Skin of body (tissue), 2 donors: ENCODE data around the gene INPP4A. TPM values are rescaled to one million over a fixed set of nuclear protein-coding genes. Genes with fewer than 3 reads are reported as not detected.

Experiments
- DNase-seq: peaks from one replicate; lab custom pipeline; 2025; lab: John Stamatoyannopoulos, UW
- total RNA-seq: library from RNA; depleted of rRNA; stranded (reverse); fragments of >200 nt; gene quantifications from one replicate; pipeline ENCODE4 v1.2.3, GENCODE V29; 2014

Gene INPP4A
- total RNA-seq, 1 donor from 2014 or later = 22.3 TPM

DNA sequence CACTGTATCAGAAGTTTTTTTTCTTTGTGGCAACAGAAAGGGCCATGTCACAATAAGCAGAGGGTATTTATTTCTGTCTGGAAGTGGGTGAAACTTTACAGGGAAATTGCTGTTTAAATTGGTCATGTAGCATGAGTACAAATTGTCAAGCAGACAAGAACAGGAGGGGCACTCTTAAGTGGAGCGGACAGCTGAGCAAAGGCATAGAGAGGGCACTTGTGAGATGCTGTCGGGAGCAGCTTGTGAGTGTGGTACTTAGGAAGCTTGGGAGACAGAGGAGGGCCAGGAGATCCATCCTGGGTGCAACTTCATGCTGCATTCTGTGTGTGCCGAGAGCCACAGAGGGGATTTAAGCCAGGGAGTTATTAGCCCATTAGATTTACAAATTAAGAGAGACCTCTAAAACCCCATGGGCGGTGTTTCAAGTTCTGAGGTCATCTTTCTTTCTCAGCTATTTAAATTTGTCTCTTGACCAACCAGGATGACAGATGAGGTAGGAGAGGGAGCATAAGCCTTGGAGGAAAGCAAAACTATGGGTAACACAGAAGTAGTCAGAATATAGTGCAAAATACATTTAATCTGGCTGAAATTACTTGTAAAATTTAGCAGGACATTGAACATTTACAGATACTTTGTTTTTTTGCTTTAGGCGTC, 30.4 kb downstream of the INPP4A start:
- no peak for DNase-seq

DNA sequence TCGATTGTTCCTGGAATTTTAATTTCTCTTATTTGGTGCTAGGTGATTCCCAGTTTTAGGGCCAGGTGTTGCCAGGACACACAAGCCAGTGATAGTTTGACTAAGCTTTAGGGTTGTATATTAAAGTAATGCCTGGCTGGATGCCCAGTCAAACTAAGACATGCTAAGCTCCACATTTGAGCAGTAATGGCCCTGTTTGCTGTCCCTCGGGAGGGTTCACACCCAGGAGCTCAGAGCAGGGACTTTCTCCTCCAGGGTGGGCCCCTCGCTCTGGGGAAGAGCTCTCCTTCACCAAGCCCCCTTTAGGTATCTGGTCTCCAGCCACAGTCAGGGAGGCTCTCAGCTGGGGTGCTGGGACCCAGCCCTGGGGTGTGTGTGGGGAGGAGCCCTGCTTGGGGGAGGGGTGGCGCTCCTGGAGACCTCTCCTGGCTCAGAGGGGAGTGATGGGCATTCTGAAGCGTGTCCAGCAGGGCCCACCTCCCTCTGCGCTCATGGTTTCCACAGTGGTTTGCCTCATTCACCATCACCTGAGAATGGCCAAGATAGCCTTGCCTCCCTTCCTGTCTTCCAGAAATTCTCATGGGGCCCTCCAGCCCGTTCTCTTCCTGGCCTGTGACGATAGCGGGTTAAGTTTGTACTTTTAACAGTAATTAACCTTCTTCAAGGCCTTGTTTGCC, 31.7 kb downstream of the INPP4A start:
- no peak for DNase-seq

DNA sequence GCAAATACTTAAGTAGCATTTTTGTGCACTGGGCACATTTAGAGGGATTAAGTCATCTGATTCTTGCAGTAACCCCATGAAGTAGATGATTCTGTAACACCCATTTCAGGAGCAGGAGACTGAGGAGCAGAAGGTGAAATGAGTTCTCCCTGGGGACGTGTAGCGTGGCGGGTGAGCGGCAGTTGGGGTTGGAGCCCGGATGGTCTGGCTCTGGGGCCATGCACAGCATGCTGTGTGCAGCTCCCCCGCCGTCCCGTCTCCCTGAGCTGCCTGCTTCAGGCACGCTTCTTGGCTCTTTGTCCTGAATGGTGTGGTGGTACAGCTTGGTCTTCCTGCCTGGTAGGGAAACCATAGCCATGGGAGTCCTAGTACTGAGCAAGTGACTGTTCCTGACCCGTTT, 32.4 kb downstream of the INPP4A start:
- no peak for DNase-seq

DNA sequence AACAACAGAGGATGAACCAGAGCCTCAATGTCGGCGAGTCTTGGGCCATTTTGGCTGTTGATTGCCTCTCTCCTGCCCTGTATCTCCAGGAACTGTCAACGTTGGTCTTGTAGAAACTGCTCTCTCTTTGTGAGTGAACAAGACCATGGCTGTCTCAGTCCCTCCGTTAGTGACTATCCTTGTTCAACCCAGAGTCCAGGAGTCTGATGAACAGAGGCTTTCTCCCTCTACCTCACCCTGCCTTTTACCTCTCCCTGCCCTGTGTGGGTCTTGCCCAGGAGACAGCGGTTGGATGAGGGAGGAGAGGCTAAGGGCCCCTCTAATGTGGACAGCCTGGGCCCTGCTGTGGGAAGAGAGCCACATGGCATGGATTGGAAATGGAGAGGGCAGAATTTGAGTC, 32.8 kb downstream of the INPP4A start:
- no peak for DNase-seq

DNA sequence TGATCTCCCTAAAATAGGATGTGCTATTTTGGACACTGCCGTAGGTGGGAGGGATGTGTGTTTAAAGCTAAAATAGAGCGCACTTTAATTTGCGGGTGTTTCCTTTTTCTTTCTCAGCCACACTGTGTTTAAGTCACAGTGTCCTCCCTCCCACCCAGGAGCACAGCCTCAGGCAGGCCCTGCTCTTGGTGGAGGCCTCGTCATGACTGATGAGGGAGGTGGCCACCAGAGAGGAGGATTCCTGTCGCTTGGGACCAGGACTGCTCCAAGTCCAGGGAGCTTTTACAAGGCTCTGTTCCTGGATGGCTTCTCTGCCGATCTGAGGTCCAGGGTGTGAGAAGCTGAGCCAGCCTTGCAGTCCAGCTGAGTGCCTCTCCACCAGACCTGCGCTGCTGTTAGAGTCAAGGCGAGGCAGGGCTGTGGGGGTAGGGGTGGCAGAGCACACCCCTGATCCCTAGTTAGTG, 33.5 kb downstream of the INPP4A start:
- DNase-seq = no peak

DNA sequence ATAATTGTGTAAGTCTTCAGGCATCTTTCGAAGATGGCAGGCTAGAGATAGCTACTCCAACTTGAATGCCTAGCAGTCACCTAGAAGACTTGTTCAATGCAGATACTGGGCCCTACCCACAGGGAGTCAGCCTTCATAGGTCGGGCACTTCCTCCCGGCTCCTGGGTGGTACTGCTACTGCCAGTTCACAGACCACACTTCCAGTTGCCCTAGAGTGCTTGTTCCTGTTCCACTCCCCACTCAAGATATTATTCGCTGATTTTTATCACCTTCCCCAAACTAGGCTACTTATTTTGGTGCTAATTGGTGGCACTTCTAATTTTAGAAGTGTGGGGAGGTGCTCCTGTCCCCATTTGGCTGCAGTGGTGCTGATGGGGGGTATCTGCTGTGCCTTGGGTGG, 34.2 kb downstream of the INPP4A start:
- DNase-seq = no peak

DNA sequence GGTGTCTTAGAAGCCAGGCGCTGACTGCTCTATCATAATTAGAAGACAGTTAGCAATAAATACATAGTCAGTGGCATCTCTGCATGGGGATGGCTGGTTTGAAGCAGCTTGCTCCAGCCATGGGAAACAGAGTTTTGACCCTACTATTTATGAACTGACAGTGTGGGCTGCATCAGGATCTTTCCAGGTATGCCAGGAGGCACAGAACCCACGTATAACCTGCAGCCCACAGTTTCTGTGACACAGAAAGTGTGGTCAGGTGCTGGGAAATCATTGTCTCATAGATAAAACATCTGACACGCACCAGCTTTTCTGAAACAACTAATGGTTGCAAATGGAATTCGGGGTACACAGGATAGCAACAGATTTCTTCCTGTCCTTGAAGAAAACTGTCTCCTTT, 34.7 kb downstream of the INPP4A start:
- no peak for DNase-seq

DNA sequence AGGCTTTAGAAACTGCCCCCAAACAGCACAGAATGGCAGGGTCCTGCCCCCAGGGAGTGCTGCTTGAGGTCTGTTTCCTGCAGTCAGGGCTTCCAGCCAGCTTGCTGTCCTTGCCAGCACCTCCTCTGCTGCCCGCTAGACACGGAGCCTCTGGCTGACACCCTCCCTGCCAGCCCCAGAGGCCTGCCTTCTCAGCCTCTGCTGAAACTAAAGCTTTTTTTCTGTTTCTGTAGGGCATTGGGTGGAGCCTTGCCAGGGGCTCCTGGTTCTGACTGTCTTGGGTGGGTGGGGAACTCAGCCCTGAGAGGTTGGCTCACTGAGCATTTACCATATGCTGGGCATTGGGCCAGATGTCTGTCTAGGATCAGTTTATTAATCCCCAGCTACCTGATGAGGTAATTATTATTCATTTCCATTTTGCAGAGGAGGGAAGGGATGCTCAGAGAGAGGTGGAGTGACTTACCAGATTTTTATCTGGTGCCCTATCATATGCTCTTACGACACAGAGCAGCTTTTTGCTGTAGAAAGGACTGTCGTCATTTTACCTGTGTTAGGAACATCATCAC, 35.4 kb downstream of the INPP4A start:
- DNase-seq = peak; percentile 19

DNA sequence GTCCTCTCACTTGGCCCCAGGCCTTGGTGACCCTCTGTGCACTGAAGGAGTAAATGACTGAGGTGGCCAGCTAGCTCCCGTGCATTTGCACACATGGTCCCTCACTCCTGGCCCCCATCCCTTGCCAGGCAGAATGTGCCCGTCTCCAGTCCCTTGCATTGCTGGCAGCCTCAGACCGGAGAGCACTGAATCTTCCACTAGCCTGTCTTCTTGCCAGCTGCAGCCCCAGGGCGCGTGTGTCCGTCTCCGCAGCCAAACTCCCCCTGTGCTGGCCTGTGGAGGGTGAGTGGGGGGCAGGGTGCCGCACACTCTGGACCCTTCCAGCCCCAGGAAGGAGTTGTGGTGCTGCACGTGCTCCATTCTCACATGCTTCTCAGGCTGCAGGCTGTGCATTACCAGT, 35.9 kb downstream of the INPP4A start:
- no peak for DNase-seq

DNA sequence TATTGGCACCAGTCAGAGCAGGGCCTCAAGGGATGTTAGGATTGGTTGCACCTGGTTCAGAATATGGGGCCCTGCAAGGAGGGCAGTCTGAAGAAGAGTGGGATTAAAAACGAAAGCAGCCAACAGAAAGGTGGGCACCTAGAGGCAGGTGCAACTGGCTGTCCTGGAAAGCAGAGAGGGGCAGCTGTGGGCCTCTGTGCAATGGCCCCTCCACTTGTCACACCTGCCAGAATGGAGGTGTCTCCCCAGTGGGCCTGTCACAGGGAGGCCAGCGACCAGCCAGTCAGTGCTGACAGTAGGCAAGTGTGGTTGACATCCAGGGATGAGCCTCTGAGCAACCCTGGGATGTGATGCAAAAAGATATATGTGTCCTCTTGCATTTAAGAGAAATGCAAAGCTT, 37.7 kb downstream of the INPP4A start:
- DNase-seq = no peak

DNA sequence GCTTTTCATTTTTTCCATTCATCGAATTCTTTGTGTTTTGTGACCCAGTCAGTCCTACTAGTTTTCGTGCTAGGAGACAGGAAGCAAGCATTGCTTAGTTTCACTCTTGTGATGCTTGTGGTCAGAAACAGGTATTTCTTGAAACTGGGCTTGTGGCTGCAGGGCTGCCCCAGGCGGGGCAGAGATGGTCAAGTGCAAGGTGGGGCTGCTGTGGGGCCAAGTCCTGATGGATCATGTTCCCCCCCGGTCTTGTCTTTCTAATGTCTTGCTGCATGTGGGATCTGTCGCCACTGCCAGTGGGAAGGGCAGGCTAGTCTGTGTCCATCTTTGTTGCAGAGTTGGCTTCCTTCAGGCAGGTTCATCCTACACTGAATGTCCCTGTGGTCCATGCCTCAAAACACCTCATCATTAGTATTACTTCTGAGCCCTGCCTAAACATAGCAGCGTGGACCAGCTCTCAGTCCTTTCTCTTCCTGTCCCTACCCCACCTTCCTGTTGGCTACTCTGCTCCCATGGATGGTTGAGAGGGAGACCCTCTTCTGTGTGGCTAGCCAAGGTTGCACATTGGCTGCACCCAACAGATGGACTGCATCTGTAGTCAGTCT, 38.7 kb downstream of the INPP4A start:
- no peak for DNase-seq

DNA sequence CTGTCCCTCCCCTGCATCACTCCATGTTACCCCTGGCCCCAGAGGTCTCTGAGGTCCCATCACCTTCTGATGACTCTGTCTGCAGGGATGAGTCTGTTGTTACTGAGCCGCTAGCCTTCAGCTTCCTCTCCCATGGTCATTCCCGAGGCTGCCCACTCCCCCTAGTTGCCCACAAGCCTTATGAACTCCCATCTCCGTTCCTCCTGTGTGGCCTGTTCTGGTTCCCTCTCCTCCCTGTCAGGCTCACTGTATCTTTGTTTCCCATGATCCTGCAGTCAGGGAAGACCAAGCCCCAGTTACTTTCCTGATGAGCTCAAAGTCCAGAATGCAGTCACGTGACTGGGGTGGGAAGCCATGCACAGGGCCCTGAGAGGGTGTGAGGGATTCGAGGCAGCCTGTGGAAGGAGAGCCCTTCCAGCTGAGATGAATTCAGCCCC, 39.5 kb downstream of the INPP4A start:
- DNase-seq = no peak

DNA sequence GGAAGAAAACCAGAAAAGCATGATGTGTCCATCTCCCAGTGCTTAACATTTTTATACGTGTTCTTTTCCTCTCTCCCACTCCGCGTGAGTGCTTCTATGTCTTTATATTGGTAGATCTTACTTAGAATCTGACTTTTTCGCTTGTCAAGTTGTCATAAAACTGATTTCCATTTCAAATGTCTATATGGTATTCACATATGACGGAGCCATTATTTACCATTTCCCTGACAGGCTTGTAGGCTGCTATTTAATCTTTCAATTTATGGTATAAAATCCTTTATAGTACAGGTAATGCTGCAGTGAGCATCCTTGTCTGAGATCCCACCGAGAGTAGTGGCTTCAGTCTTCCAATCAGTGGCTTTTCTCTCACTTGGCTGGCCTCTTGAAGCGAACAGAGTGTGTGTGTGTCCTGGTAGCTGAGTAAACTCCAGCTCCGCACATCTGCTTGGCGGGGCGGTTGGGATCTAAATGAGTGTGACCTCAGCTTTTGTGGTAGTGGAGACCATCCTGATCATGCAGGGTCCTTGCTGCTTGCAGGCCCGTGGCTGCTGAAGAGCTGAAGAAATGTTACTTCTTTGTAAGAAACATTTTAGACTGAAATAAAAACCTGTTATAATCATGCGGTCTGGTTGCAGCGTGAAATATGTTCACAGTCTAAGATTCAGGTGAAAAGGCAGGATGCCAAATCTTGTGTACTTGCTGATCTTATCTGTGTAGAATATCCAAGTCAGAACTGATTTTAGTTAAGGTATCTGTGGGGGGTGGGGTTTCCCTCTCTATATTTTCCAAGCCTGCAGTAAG, 40.2 kb downstream of the INPP4A start:
- no peak for DNase-seq

DNA sequence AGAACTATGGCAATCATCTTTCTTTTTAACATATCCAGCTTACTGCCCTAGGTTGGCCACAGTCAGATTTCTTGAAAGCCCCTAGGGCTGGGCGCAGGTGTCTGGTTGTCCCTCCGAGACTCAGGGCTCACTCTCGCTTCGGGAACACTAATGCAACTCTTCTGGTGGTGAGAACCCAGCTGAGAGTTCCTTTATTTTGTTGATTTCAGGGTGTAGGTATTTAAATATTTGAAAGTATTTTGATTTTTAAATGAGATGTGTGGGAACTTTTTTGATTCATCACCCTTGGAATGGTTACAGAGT, 40.7 kb downstream of the INPP4A start:
- DNase-seq = no peak

DNA sequence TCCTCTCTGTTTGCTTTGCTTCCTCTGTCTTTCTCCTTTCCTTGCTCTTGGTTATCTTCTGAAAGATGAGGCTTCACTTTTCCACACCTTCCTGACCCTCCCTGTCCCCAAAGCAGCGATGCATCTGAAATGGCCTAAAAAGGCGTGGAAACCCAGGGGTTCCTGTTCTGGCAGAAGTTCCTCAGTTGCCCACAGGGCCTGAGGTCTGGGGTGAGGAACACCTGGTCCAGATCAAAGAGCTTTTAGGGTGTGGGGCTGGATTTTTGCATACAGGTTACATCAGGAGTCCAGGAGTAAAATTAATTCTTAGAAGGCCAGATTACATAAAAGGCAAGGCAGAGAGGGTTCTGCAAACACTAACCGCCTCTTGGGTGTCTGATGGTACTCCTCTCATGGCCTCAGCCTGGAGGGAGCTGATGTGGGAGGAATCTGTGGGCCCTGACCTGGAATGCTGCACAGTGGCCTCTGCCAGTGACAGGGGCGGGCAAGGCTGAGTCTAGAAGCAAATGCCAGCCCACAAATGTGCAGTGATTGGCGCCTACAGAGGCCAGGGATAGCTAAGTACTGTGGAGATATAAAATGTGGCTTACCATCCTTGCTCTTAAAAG, 41.8 kb downstream of the INPP4A start:
- no peak for DNase-seq

DNA sequence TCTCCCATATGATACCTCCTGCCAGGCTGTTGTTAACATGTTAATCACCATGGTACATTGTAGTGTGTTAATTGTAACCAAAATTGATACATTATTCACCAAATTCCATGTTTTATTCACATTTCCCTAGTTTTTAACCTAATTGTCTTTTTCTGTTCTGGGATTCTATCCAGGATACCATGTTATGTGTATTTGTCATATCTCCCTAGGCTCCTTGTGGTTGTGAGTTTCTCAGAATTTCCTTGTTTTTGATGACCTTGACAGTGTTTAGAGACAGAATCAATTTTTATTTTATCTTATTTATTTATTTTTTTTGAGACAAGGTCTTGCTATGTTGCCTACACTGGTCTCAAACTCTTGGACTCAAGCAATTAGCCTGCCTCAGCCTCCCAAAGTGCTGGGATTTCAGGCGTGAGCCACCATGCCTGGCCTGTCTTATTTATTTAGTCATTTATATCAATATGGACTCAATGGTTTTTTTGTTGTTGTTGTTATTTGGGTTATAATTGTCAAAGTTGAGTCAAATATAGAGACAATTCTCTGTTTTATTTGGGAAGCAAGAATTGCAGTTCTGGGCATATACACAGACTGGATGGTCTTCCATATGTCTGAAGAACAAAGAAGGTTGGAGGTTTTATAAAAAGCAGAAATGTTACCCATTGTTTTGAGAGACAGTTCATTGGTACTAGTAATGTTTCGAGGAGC, 42.6 kb downstream of the INPP4A start:
- DNase-seq = no peak

DNA sequence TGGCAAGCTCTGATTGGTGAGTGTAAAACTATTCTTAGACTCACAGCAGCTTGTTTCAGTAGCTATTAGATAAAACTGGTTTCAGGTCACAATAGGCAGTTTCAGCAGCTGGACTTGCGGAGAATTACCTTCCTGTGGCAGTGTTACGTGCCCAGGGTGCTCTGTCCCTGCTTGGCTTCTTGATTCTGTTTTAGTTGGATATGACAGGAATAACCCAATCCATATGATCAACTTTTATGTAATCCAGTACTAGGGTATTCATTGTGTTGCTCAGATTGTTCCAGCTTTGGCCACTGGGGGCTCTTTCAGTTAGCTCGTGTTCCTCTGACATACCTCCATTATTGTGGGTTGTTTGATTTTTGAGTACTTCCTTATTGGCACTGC, 43.1 kb downstream of the INPP4A start:
- no peak for DNase-seq

DNA sequence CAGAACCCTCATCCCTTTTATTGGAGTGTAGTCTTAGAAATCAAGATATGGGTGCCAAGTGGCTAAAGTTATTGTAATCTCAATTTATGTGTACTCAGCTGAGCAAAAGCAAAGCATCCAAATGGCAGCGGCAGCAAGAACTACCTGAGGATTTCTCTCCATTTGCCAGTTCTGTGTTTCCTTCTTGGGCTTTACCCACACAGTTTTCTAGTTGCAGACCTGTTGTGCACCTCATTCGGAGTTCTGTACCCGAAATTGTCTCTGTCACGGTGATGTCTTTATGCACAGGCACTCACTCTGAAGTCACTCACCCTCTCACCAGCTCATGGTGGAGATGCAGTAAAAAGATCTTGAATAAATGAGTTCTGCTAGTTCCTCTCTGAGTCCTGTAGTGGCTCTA, 43.6 kb downstream of the INPP4A start:
- no peak for DNase-seq

DNA sequence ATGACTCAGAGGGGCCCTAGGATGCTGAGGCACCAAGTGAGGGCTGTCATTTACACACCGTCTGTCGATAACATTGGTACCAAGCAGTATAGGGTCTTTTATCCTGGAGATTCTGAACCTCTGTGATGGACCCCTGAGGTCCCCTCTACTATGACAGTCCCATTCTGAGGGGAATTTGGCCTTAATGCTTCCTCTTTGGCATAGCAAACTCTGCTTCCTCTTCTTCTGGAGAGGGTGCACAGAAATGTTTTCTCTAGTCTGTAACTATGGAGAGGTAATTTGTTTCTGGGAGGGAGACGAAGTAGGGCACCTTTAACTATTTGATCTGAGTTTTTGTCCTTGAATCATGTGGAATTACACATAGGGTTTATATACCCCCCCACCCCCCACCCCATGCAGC, 44.8 kb downstream of the INPP4A start:
- DNase-seq = no peak

DNA sequence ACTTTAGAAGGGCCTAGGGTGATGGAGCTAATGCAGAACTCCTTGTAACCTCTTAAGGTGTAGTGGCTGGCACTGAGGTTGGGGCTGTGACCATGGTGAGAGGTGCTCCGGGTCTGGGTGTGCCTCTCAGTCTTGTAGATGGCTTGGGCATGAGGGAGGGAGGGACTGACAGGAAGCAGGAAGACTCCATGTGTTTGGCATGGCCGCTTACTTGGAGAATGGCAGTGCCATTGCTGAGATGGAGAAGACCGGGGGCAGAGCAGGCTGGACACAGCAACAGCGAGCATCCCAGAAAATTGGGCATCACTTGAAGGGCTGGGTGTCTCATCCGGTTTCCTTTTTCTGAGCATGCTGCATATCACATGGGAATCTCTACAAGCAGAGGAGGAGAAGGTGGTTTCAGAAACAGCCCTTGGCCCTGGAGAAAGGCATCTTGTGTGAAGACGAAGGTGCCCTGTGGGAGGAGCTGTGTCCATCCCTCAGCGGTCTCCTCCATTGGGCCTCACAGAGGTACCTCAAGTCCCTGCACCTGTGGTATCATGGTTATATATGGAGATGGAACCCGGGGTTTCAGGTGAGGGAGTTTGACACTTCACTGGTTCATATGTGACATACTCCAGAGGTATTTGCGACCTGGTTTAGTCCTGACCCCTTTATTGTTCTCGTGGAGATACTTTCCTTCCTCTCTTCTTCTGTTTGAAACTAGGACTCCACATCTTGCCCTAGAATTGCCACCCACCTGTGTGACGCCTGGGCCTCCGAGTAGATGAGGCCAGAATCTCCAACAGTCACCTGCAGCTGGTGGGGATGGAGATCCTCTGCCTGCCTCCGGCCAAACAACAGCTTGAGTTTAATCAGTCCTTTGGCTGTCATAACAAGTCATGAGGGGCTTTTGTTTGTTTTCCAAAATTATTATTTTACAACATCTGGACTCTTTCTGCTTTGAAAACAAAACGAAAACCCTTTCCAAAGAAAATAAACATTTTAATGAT, 45.6 kb downstream of the INPP4A start:
- DNase-seq = no peak
